Panc1 (cell line): ENCODE measurements around the gene CHSY1. TPM values are rescaled to one million over a fixed set of nuclear protein-coding genes. Genes with fewer than 3 reads are reported as not detected.

Source experiments
- ATAC-seq: fragments of 200-7000 bp; cut with Tn5 transposase; 2 replicates; pipeline ENCODE4 v1.9.1; 2020; ENCODE audit warnings: mild to moderate bottlenecking, moderate library complexity
- BruUV-seq: library from RNA; stranded (reverse); fragments of 400-500 nt; replicated peaks from 2 replicates; lab custom pipeline; 2021; lab: Mats Ljungman, UMichigan
- CTCF ChIA-PET: fragments of 300-600 bp; sonication (Branson Sonifier 250); formaldehyde crosslinking; loops from one replicate; lab custom pipeline; 2022; ENCODE audit warnings: antibody characterized with exemption; lab: Charles Lee
- POLR2A ChIA-PET: fragments of 300-600 bp; sonication (Branson Sonifier 250); formaldehyde crosslinking; loops from one replicate; lab custom pipeline; 2022; ENCODE audit warnings: antibody characterized with exemption; lab: Charles Lee
- DNase-seq: peaks from one replicate; pipeline ENCODE4 v3.0.0-alpha.2; 2010; ENCODE audit warnings: low read depth, low spot score
- H3K27ac ChIP-seq: 2 replicates; pipeline ENCODE4 v1.5.1; 2011; ENCODE audit warnings: mild to moderate bottlenecking, low read length, inconsistent platforms
- H3K27me3 ChIP-seq: fragments of 200-500 bp; sonication (Bioruptor generic); 2 replicates; pipeline ENCODE4 v1.6.0; 2014; ENCODE audit warnings: low read length, inconsistent platforms; ENCODE audit not compliant: control insufficient read depth, insufficient read depth
- H3K36me3 ChIP-seq: fragments of 200-500 bp; sonication (Bioruptor generic); 2 replicates; pipeline ENCODE4 v1.5.1; 2014; ENCODE audit warnings: inconsistent platforms, mild to moderate bottlenecking, low read length, moderate library complexity; ENCODE audit not compliant: control insufficient read depth, insufficient read depth
- H3K4me1 ChIP-seq: 2 replicates; pipeline ENCODE4 v1.5.1; 2011; ENCODE audit warnings: inconsistent platforms, mild to moderate bottlenecking, low read length, moderate library complexity; ENCODE audit not compliant: control insufficient read depth, insufficient read depth
- H3K4me3 ChIP-seq, 2 experiments: 2 replicates each; pipeline ENCODE4 v1.5.1; 2011 to 2012; ENCODE audit warnings: low read depth in 2 of 2, low read length in 2 of 2, mild to moderate bottlenecking in 2 of 2, inconsistent platforms in 1 of 2, moderate library complexity in 1 of 2
- H3K9me3 ChIP-seq: fragments of 200-500 bp; sonication (Bioruptor generic); 2 replicates; pipeline ENCODE4 v1.5.1; 2014; ENCODE audit warnings: low read depth, mild to moderate bottlenecking, inconsistent platforms, low read length, moderate library complexity; ENCODE audit not compliant: control insufficient read depth, insufficient read depth
- POLR2AphosphoS5 ChIP-seq: IDR thresholded peaks from 2 replicates; pipeline ENCODE4 v1.6.1; 2012; ENCODE audit warnings: mild to moderate bottlenecking, low read depth, low read length, moderate library complexity
- SIN3A ChIP-seq: IDR thresholded peaks from 2 replicates; pipeline ENCODE4 v1.6.1; 2012; ENCODE audit warnings: low read depth, mild to moderate bottlenecking, low read length, moderate library complexity, borderline replicate concordance; ENCODE audit not compliant: insufficient read depth
- TCF7L2 ChIP-seq: IDR thresholded peaks from 2 replicates; pipeline ENCODE4 v1.6.1; 2011; ENCODE audit warnings: mild to moderate bottlenecking, low read depth, low read length, inconsistent platforms
- in situ Hi-C: cut with HindIII; loops from 2 replicates; pipeline ENCODE4 v1.10.0; 2016; ENCODE audit warnings: low sequenced_read_pairs, low pct_unique_long_range_greater_than_20kb
- intact Hi-C: fragments of 100-400 bp; cut with micrococcal nuclease; formaldehyde crosslinking; loops from one replicate; pipeline ENCODE4 v1.10.0; 2022; ENCODE audit not compliant: unreplicated experiment
- total RNA-seq: library from RNA; stranded (reverse); gene quantifications from one replicate; pipeline ENCODE4 v1.2.1, GENCODE V29; 2021; ENCODE audit not compliant: unreplicated experiment
- TF ChIP-seq, protein P1 (sequence below): fragments of 450-650 bp; IDR thresholded peaks from 2 replicates; pipeline ENCODE4 v1.5.1; 2017; ENCODE audit warnings: mild to moderate bottlenecking
- TF ChIP-seq, protein P2 (sequence below), 2 experiments: IDR thresholded peaks; 2 replicates each; pipeline ENCODE4 v1.6.1; 2011 to 2012; ENCODE audit warnings: low read depth in 2 of 2, control low read depth in 1 of 2, low read length in 1 of 2, mild to moderate bottlenecking in 1 of 2, moderate library complexity in 1 of 2; ENCODE audit not compliant: insufficient read depth in 1 of 2

Gene CHSY1
- total RNA-seq, 1 experiment from 2014 or later: 50.8 TPM

DNA sequence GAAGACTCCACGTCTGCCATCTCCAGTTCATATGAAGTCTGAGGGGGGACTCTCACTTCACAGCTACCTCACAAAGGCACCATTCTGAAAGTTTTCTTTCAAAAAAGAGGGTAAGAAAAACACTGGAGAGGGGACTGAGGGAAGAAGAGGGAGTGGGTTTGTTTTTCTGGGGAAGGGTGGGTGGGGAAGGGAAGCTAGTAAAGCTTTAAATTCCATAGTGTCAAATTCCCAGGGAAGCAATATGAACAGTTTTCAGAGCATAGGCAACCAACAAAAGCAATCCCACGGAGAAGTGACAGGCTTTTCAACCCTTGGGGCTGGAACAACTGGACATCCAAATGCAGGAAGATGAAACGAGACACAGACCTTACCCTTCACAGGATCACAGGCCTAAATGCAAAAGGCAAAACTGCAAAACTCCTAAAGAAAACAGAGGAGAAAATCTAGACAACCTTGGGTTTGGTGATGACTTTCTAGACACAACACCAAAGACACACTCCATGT, 61.7 kb downstream of the CHSY1 start:
- CTCF ChIA-PET: interaction anchor here (0.5 kb wide), 1 partner anchor 9 kb away, joined by 3 read pairs; no protein-coding TSS in a partner anchor
- H3K27me3 ChIP-seq: no peaks in the 10 kb centered on the region
- intact Hi-C loops: no loop called here
- no TSS peak for BruUV-seq
- ATAC-seq: no peak
- no peaks in the 10 kb centered on the region for H3K9me3 ChIP-seq
- no peak overlapping the region for H3K4me3 ChIP-seq
- TF ChIP-seq POLR2AphosphoS5: no peak
- no peak for TF ChIP-seq TCF7L2
- TF ChIP-seq SIN3A: no peak
- TF ChIP-seq, protein P1, sequence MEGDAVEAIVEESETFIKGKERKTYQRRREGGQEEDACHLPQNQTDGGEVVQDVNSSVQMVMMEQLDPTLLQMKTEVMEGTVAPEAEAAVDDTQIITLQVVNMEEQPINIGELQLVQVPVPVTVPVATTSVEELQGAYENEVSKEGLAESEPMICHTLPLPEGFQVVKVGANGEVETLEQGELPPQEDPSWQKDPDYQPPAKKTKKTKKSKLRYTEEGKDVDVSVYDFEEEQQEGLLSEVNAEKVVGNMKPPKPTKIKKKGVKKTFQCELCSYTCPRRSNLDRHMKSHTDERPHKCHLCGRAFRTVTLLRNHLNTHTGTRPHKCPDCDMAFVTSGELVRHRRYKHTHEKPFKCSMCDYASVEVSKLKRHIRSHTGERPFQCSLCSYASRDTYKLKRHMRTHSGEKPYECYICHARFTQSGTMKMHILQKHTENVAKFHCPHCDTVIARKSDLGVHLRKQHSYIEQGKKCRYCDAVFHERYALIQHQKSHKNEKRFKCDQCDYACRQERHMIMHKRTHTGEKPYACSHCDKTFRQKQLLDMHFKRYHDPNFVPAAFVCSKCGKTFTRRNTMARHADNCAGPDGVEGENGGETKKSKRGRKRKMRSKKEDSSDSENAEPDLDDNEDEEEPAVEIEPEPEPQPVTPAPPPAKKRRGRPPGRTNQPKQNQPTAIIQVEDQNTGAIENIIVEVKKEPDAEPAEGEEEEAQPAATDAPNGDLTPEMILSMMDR: no peak
- TF ChIP-seq, protein P2, sequence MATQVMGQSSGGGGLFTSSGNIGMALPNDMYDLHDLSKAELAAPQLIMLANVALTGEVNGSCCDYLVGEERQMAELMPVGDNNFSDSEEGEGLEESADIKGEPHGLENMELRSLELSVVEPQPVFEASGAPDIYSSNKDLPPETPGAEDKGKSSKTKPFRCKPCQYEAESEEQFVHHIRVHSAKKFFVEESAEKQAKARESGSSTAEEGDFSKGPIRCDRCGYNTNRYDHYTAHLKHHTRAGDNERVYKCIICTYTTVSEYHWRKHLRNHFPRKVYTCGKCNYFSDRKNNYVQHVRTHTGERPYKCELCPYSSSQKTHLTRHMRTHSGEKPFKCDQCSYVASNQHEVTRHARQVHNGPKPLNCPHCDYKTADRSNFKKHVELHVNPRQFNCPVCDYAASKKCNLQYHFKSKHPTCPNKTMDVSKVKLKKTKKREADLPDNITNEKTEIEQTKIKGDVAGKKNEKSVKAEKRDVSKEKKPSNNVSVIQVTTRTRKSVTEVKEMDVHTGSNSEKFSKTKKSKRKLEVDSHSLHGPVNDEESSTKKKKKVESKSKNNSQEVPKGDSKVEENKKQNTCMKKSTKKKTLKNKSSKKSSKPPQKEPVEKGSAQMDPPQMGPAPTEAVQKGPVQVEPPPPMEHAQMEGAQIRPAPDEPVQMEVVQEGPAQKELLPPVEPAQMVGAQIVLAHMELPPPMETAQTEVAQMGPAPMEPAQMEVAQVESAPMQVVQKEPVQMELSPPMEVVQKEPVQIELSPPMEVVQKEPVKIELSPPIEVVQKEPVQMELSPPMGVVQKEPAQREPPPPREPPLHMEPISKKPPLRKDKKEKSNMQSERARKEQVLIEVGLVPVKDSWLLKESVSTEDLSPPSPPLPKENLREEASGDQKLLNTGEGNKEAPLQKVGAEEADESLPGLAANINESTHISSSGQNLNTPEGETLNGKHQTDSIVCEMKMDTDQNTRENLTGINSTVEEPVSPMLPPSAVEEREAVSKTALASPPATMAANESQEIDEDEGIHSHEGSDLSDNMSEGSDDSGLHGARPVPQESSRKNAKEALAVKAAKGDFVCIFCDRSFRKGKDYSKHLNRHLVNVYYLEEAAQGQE (IDR thresholded peaks at IDR 0.05; ENCODE audit: insufficient read depth in 1 of 2, low read depth in 2 of 2, low read length in 1 of 2): no peak
- H3K4me1 ChIP-seq: peaks cover 53% of the 10 kb centered on the region
- POLR2A ChIA-PET: no interaction called here
- H3K36me3 ChIP-seq: no peaks in the 10 kb centered on the region
- DNase-seq: no peak
- in situ Hi-C loops: loop anchor here (5.0 kb wide), 1 partner anchor 52 kb away; no protein-coding TSS in a partner anchor
- no peak overlapping the region for H3K27ac ChIP-seq

DNA sequence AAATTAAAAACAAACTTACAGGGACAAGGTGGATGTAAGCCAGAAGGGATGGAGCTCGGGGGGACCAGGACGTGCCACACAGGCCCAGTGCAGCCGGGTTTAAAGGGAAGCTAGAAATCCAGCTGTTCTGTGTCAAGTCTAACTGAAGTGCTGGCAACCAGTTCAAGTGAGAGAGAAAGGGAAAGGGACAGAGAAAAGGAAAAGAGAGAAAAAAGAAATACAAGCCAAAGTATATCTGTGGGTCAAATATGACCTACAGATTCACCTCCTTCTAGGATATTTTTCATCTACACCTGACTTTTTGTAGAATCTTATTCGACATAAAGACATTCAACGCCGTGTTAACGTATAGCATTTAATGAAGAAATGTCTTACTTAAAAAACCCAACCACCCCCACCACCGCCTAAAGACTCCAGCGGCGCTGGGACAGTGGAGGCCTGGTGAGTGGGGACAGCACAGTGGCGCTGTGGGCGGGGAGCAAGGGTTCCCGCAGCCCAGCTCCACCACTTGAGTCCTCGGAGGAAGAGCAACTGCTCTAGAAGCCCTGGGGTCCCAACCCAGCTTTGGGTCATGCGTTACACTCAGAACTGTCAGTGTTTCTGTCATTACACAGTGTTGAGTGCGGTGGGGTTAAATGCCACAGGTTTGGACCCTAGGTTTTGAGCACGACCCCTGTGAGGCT, 62.3 kb downstream of the CHSY1 start:
- ATAC-seq (no peak), DNase-seq (no peak)
- H3K9me3 ChIP-seq: no peaks in the 10 kb centered on the region
- TF ChIP-seq, protein P1: no peak
- TF ChIP-seq, protein P2 (IDR thresholded peaks at IDR 0.05; ENCODE audit: insufficient read depth in 1 of 2, low read depth in 2 of 2, low read length in 1 of 2): no peak
- TF ChIP-seq SIN3A (no peak), TCF7L2 (no peak)
- no peak overlapping the region for H3K4me3 ChIP-seq
- H3K36me3 ChIP-seq: no peaks in the 10 kb centered on the region
- no peak overlapping the region; the same call in 1 of the 2 replicates for H3K27ac ChIP-seq
- intact Hi-C loops (no loop called here), in situ Hi-C loops (loop anchor here (5.0 kb wide), 1 partner anchor 53 kb away; no protein-coding TSS in a partner anchor)
- no TSS peak for BruUV-seq
- ChIA-PET POLR2A (no interaction called here), CTCF (interaction anchor here (0.5 kb wide), 1 partner anchor 8 kb away, joined by 3 read pairs; no protein-coding TSS in a partner anchor)
- peaks cover 50% of the 10 kb centered on the region for H3K4me1 ChIP-seq
- no peaks in the 10 kb centered on the region for H3K27me3 ChIP-seq
